ENCODE data around the gene POLD2.

- TF ChIP-seq YY1 (IDR thresholded peaks at IDR 0.05; ENCODE audit: insufficient read depth, insufficient read length) (no peak), ZNF274 (IDR thresholded peaks at IDR 0.05; ENCODE audit: low read depth, low read length) (no peak)
Measured at GRCh38 chr7:44124822-44125202, 1.5 kb upstream of the POLD2 start.

All from NT2/D1 (cell line).